Natural killer cell treated with Interleukin-12 subunit alpha and Interleukin-12 subunit beta and Interleukin-15 and Interleukin-18, amount 100 ng/mL, for 72 hours (primary cell): ENCODE results near the gene CASR. TPM values are rescaled to one million over a fixed set of nuclear protein-coding genes. Genes with fewer than 3 reads are reported as not detected.

Experiments used
- ATAC-seq, 2 donors: fragments of 150-1000 bp; cut with Tn5 transposase in 1 of 2; sonication (Bioruptor Pico), chemical (Tn5 transposase) in 1 of 2; 2 replicates each; pipeline ENCODE4 v1.10.0; 2021
- DNase-seq: peaks from one replicate; pipeline ENCODE4 v3.0.0; 2022; ENCODE audit warnings: low spot score
- H3K27ac Mint-ChIP-seq, 2 donors: 1 replicate in 1 of 2; 2 replicates in 1 of 2; pipeline ENCODE4 v1.8.0; 2022; ENCODE audit warnings: mixed read lengths in 2 of 2, mild to moderate bottlenecking in 1 of 2, moderate library complexity in 1 of 2
- H3K27me3 Mint-ChIP-seq, 2 donors: 1 replicate in 1 of 2; 2 replicates in 1 of 2; pipeline ENCODE4 v1.8.0; 2022; ENCODE audit warnings: mixed read lengths in 2 of 2
- H3K36me3 Mint-ChIP-seq: one replicate; pipeline ENCODE4 v1.8.0; 2022; ENCODE audit warnings: mixed read lengths
- H3K4me1 Mint-ChIP-seq, 2 donors: 1 replicate in 1 of 2; 2 replicates in 1 of 2; pipeline ENCODE4 v1.8.0; 2022; ENCODE audit warnings: low read depth in 2 of 2, mixed read lengths in 2 of 2, mild to moderate bottlenecking in 1 of 2
- H3K4me3 Mint-ChIP-seq: one replicate; pipeline ENCODE4 v1.8.0; 2022; ENCODE audit warnings: mixed read lengths
- H3K9me3 Mint-ChIP-seq: 2 replicates; pipeline ENCODE4 v1.8.0; 2022; ENCODE audit warnings: mixed read lengths
- total RNA-seq, 2 donors: library from RNA; stranded (reverse); gene quantifications; one replicate each; pipeline ENCODE4 v1.2.3, GENCODE V29; 2022

Gene CASR
- total RNA-seq, 2 donors from 2014 or later = not detected

DNA sequence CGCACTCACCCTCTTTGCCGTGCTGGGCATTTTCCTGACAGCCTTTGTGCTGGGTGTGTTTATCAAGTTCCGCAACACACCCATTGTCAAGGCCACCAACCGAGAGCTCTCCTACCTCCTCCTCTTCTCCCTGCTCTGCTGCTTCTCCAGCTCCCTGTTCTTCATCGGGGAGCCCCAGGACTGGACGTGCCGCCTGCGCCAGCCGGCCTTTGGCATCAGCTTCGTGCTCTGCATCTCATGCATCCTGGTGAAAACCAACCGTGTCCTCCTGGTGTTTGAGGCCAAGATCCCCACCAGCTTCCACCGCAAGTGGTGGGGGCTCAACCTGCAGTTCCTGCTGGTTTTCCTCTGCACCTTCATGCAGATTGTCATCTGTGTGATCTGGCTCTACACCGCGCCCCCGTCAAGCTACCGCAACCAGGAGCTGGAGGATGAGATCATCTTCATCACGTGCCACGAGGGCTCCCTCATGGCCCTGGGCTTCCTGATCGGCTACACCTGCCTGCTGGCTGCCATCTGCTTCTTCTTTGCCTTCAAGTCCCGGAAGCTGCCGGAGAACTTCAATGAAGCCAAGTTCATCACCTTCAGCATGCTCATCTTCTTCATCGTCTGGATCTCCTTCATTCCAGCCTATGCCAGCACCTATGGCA lies 100.5 kb downstream of the CASR start:
- Mint-ChIP-seq H3K9me3 (no peaks in the 10 kb centered on the region), H3K27ac (no peak overlapping the region), H3K27me3 (peaks cover 16 to 24% of the 10 kb centered on the region in 2 donors), H3K4me3 (no peak overlapping the region), H3K4me1 (peaks cover 0 to 3% of the 10 kb centered on the region in 2 donors), H3K36me3 (no peaks in the 10 kb centered on the region)
- no peak for ATAC-seq
- no peak for DNase-seq

DNA sequence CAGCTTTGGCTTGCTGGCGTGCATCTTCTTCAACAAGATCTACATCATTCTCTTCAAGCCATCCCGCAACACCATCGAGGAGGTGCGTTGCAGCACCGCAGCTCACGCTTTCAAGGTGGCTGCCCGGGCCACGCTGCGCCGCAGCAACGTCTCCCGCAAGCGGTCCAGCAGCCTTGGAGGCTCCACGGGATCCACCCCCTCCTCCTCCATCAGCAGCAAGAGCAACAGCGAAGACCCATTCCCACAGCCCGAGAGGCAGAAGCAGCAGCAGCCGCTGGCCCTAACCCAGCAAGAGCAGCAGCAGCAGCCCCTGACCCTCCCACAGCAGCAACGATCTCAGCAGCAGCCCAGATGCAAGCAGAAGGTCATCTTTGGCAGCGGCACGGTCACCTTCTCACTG lies 101.0 kb downstream of the CASR start:
- Mint-ChIP-seq H3K36me3 (no peaks in the 10 kb centered on the region), H3K27me3 (peaks cover 16 to 27% of the 10 kb centered on the region in 2 donors), H3K4me1 (peaks cover 0 to 3% of the 10 kb centered on the region in 2 donors), H3K27ac (no peak overlapping the region), H3K9me3 (no peaks in the 10 kb centered on the region), H3K4me3 (no peak overlapping the region)
- no peak for ATAC-seq
- DNase-seq = no peak

DNA sequence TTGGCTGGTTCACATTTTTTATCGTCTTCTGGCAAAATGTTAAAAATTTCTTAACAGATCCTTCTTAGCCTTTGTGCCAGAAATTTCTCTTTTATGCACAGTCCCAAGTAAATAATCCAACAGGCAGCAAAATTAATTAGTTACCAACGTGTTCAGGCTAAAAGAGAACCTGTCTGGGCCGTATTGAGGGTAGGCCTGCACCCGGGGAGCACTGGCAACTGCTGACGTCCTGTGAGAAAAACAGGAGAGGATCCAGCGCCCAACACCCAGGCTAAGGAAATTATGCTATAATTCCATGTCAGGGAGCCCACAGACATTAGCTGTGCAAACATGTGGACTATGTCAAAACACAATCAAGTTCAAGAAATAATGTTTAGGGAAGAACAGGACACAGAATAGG lies 110.9 kb downstream of the CASR start:
- no peak overlapping the region for H3K4me3 Mint-ChIP-seq
- no peak overlapping the region for H3K27ac Mint-ChIP-seq
- no peaks in the 10 kb centered on the region for H3K9me3 Mint-ChIP-seq
- no peaks in the 10 kb centered on the region for H3K36me3 Mint-ChIP-seq
- peaks cover 3 to 13% of the 10 kb centered on the region in 2 donors for H3K4me1 Mint-ChIP-seq
- no peak for DNase-seq
- H3K27me3 Mint-ChIP-seq = peaks cover 0 to 3% of the 10 kb centered on the region in 2 donors
- ATAC-seq = no peak

DNA sequence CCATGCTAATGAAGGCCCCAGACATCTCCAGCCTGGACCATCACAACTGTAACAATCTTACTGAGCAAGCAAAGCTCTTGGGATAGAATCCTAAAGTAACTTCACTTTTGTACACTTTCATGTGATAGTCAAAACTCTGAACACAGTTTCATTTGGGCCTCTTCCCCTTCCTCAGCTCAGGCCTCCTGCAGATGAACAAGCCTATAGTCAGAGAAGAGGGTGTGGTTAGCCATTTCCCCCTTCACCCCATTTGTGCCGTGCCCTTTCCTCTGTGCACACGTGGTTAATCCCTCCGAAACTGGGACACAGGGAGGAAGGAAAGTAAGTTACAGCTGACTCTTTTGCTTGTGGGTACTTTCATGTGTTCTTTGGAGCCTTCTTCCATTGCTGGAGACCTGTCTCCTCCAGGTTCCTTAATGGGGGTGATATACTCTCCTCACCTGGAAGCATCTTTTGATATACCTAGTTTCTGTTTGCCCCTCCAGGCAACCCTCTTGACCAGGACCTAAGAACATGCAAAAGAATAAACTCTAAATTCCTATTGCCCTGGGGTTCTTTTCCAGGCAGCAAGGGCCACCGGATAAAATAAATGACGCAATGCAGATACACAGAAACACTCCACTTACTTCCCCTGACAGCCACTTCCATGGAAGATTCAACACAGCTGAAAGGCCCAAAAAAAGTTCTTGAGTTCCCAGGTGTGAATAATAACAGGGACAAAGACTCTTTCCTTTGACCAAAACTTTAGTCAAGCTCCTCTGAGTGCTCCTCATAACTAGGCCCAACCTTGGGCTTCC lies 112.0 kb downstream of the CASR start:
- Mint-ChIP-seq H3K4me1 (peaks cover 3 to 14% of the 10 kb centered on the region in 2 donors), H3K36me3 (no peaks in the 10 kb centered on the region), H3K4me3 (no peak overlapping the region), H3K27ac (no peak overlapping the region), H3K27me3 (peaks cover 0 to 2% of the 10 kb centered on the region in 2 donors), H3K9me3 (no peaks in the 10 kb centered on the region)
- no peak for ATAC-seq
- no peak for DNase-seq

DNA sequence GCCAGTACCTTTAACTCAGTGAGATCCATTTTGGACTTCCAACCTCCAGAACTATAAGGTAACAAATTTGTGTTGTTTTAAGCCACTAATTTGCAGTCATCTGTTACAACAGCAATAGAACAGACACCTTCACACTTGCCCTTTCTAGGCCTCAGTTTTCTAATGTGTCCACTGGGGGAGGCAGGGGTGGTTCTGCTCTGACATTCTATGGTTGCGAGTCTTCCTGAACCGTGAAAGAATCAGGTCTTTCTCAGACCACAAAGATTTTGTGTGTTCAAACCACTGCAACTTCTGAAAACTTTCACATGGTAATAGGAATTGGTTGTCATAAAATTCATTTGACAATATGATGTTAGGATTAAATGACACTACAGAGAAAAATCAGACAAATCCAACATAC lies 114.8 kb downstream of the CASR start:
- H3K4me1 Mint-ChIP-seq = peaks cover 3 to 14% of the 10 kb centered on the region in 2 donors
- peak in 1 of 2 donors; percentile 69 for ATAC-seq
- no peak overlapping the region for H3K27ac Mint-ChIP-seq
- peak overlapping the region; percentile 30 for H3K4me3 Mint-ChIP-seq
- DNase-seq = no peak
- no peaks in the 10 kb centered on the region for H3K9me3 Mint-ChIP-seq
- peaks cover 0 to 2% of the 10 kb centered on the region in 2 donors for H3K27me3 Mint-ChIP-seq
- H3K36me3 Mint-ChIP-seq = no peaks in the 10 kb centered on the region

DNA sequence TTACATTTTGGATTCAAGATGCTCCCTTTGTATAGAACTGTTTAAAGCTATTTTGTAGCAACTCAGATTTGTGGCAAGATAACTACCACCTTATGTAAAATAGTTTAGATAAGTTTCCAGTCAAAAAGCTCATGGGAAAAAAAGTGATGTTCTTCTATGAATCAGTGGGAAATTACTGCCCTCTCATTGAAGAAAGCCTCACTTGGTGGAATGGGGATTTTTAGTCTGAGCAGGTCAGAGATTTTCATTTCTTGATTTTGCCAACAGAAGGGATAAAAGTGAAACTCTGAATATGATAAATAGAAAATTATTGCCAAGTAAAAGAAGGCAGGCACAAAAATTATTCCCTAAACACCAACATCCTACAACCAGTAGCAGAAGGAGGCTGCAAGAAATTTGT lies 115.7 kb downstream of the CASR start:
- Mint-ChIP-seq H3K27me3 (no peaks in the 10 kb centered on the region), H3K36me3 (no peaks in the 10 kb centered on the region), H3K9me3 (no peaks in the 10 kb centered on the region), H3K4me3 (peak overlapping the region; percentile 11), H3K27ac (no peak overlapping the region), H3K4me1 (peaks cover 3 to 14% of the 10 kb centered on the region in 2 donors)
- DNase-seq = no peak
- ATAC-seq = no peak

DNA sequence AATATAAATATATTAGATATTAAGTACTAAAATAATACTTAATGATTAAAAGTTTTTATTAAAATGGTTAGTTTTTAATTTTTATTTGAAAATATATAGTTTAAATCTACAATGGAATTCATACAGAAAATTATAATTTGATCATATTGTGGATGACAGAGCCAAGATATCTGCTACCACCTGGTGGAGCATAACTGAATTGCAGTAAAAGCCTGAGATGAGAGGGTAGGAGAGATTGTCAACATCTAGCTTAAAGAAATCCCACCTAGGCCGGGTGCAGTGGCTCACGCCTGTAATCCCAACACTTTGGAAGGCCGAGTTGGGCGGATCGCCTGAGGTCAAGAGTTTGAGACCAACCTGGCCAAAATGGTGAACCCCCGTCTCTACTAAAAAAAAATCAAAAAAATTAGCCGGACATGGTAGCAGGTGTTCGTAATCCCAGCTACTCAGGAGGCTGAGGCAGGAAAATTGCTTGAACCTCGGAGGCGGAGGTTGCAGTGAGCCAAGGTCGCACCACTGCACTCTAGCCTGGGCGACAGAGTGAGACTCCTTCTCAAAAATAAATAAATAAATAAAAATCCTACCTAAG lies 116.5 kb downstream of the CASR start:
- Mint-ChIP-seq H3K27ac (no peak overlapping the region), H3K4me1 (peaks cover 3 to 14% of the 10 kb centered on the region in 2 donors), H3K9me3 (no peaks in the 10 kb centered on the region), H3K27me3 (no peaks in the 10 kb centered on the region), H3K4me3 (no peak overlapping the region), H3K36me3 (no peaks in the 10 kb centered on the region)
- no peak for ATAC-seq
- DNase-seq = no peak

DNA sequence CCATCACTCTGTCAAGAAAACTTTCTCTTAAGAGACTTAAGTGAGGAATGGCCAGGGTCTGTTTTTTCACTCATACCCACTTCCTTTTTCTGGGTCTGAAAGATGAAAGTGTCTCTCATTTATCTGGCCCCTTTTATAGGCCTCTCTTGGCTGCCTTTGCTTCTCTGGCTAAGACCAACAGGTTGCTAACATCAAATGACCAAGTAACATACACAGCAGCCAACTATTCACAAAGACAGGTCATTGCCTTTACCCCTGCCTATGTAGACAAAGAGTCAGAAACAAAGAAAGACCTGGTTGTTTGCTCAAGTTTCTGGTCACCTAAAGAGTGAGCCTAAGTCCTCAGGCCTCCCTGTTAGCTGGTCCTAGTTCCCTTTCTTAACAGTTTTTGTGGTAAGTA lies 117.6 kb downstream of the CASR start:
- Mint-ChIP-seq H3K9me3 (no peaks in the 10 kb centered on the region), H3K27ac (no peak overlapping the region), H3K4me3 (no peak overlapping the region), H3K4me1 (peaks cover 3 to 14% of the 10 kb centered on the region in 2 donors), H3K27me3 (no peaks in the 10 kb centered on the region), H3K36me3 (no peaks in the 10 kb centered on the region)
- DNase-seq = no peak
- no peak for ATAC-seq

DNA sequence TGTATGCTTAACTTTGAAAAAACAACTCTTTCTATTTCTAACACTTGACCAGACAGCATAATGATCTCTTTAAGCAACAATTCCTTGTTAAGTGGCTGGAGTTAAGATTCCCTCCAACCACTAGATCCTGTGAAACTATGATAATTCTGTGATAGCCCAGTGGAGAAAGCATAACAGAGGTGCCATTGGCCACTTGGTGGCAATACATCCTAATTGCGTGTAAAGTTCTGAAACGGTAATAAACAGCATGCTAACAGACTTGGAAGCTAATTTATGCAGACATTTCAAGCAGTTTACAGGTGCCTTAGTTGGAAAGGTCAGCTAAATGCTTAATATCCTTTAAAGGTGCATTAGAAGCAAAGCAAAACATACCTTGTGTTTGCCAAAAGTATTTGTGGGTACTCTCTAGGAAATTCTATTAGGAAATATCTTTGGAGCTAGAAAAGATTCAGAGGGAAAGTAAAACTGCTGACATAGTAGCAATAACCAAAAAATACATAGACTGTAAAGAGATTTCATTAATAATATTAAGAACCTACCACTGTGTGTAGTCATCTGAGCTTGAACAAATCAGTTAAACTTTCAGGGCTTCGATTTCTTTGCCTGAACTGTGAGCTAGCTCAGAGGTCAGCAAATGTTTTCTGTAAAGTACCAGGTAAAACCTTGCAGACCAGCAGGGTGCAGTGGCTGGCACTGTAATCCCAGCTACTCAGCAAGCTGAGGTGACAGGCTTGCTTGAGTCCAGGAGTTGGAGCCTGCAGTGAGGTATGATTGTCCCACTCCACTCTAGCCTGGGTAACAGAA lies 122.6 kb downstream of the CASR start:
- no peaks in the 10 kb centered on the region for H3K4me1 Mint-ChIP-seq
- no peak overlapping the region for H3K27ac Mint-ChIP-seq
- H3K9me3 Mint-ChIP-seq = no peaks in the 10 kb centered on the region
- no peaks in the 10 kb centered on the region for H3K36me3 Mint-ChIP-seq
- H3K4me3 Mint-ChIP-seq = no peak overlapping the region
- DNase-seq = no peak
- H3K27me3 Mint-ChIP-seq = peaks cover 7 to 11% of the 10 kb centered on the region in 2 donors
- no peak for ATAC-seq

DNA sequence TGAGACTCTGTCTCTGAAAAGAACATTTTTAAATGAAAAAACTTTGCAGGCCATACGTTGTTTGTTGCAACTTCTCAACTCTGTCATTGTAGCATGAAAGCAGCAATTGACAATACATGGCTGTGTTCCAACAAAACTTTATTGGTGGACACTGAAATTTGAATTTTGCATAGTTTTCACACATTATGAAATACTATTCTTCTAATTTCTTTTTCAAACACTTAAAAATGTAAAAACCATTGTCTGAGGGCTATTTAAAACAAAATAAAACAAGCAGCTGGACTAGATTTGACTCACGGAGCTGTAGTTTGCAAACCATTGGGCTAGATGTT lies 123.1 kb downstream of the CASR start:
- DNase-seq = no peak
- Mint-ChIP-seq H3K9me3 (no peaks in the 10 kb centered on the region), H3K4me1 (no peaks in the 10 kb centered on the region), H3K27me3 (peaks cover 9 to 12% of the 10 kb centered on the region in 2 donors), H3K36me3 (no peaks in the 10 kb centered on the region), H3K27ac (no peak overlapping the region), H3K4me3 (no peak overlapping the region)
- no peak for ATAC-seq

DNA sequence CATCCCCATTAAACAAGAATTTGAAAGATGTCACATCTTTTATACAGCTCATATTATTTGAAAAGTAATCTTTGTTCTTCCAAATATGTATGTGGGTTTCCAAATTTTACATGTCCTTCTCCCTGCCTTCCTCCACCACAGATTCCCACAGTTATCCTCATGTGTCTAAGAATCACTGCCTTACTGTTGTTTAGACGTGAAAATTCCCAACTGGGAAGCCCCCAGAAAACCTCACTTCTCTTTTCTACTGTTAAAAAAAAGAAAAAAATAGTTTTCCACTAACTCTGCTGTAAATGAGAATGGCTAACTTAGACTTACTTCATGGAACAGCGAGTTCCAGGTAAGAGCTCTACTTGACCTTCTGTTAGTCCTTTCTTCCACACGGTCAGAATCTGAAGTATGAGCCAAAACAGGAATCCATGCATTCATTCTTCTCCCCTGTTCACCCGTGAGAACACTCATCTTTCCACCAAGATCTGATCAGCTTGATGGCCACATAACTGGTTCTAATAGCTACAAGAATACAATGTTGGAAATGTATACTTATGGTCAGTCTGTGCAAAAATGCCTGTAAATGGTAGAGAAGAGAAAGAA lies 123.7 kb downstream of the CASR start:
- Mint-ChIP-seq H3K36me3 (no peaks in the 10 kb centered on the region), H3K27me3 (peaks cover 9 to 12% of the 10 kb centered on the region in 2 donors), H3K4me1 (no peaks in the 10 kb centered on the region), H3K4me3 (no peak overlapping the region), H3K9me3 (no peaks in the 10 kb centered on the region), H3K27ac (no peak overlapping the region)
- no peak for ATAC-seq
- DNase-seq = no peak

DNA sequence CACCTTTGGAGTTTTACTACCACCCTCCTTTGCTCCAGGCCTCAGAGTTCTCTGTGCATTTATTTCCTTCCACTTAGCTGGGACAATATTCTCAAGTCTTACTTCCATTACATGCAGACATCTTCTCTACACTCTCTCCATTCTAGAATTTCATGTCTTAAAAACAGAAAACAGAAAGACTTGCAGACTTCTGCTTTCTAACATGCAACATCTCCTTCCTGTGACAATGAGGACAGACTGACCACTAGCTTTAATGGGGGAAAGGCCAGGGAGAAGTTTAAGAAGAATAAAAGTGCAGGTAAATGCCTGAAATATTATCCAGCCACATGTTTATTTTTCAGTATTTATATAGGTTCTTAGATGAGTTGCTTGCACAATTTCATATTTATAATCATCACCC lies 124.5 kb downstream of the CASR start:
- no peak overlapping the region for H3K27ac Mint-ChIP-seq
- peaks cover 4% of the 10 kb centered on the region in 2 donors for H3K4me1 Mint-ChIP-seq
- H3K36me3 Mint-ChIP-seq = no peaks in the 10 kb centered on the region
- ATAC-seq (no peak), DNase-seq (no peak)
- H3K4me3 Mint-ChIP-seq = no peak overlapping the region
- no peaks in the 10 kb centered on the region for H3K9me3 Mint-ChIP-seq
- peaks cover 9 to 12% of the 10 kb centered on the region in 2 donors for H3K27me3 Mint-ChIP-seq

DNA sequence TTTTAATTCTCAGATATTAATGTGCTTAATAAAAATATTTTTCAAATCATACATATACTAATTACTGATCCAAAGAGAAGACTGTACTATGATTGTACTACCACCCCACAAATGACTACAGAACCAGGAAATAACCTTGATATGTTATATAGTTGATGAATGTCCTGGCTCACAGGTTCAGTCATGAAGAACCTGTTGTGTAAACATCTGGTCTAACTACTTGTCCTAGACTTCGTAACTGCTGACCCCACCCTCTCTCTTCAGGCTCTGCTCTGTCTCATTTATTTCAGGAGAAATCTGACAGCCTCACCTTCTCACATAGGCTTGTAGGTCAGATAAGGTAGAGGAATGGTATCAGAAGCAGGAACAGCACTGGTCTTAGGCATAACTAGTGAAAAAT lies 126.9 kb downstream of the CASR start:
- H3K4me3 Mint-ChIP-seq = no peak overlapping the region
- H3K36me3 Mint-ChIP-seq = no peaks in the 10 kb centered on the region
- H3K4me1 Mint-ChIP-seq = peaks cover 4 to 6% of the 10 kb centered on the region in 2 donors
- no peaks in the 10 kb centered on the region for H3K9me3 Mint-ChIP-seq
- H3K27me3 Mint-ChIP-seq = peaks cover 9 to 12% of the 10 kb centered on the region in 2 donors
- no peak overlapping the region for H3K27ac Mint-ChIP-seq
- ATAC-seq = no peak
- DNase-seq = no peak
